Vagina (tissue), 2 donors: ENCODE measurements around the gene UCN2.

ENCODE experiments used
- CTCF ChIP-seq, 3 experiments: fragments of 450-650 bp in 2 of 3; fragments of 200-600 bp in 1 of 3; sonication (generic) in 1 of 3; IDR thresholded peaks; one replicate each; pipeline ENCODE4 v1.5.1; 2017 to 2019; ENCODE audit warnings: antibody characterized with exemption in 3 of 3, mild to moderate bottlenecking in 2 of 3, moderate library complexity in 2 of 3
- POLR2A ChIP-seq, 2 donors: fragments of 450-650 bp; IDR thresholded peaks; one replicate each; pipeline ENCODE4 v1.6.1; 2017; ENCODE audit warnings: antibody characterized with exemption in 2 of 2, mild to moderate bottlenecking in 2 of 2, moderate library complexity in 2 of 2

- TF ChIP-seq CTCF (IDR thresholded peaks at IDR 0.05) (no peak), POLR2A (IDR thresholded peaks at IDR 0.05) (no peak)
Observed at GRCh38 chr3:48563382-48563918, at the start of gene UCN2.
